Measurements from ENCODE around the gene RTF2.

Gene RTF2

DNA sequence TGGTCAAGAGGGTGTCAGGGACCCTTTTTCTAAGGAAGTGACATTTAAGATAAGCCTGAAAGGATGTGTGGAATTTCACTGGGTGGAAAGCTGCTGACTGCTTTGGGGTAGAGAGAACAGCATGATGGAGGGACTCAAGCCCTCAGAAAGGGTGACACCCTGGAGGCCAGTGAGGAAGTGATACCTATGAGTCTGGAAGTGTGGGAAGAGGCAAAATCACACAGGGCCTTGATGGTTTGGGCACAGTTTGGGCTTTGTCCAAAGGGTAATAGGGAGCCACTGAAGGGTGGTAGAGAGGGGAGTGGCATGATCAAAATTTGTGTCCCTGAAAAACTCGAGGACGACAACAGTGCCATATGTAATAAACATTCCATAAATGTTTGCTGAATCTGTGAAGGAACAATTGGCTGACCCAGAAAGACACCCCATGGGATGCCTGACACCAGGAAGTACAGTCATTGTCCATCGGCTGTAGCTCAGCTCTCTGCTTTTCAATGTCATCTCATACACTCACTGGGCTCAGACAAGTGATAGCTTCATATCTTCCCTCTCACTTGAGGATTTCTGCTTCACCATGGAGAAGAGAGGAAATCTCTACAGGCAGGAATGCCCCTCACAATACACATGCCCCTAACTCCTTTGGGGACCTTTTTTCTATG is 35.1 kb upstream of the RTF2 start:
- no peaks in the 10 kb centered on the region for H3K27me3 ChIP-seq (ENCODE audit: insufficient read depth, low read length, poor library complexity, severe bottlenecking)
- H3K4me2 ChIP-seq (ENCODE audit: low read depth, low read length, poor library complexity, severe bottlenecking) = no peak overlapping the region
- H3K9ac ChIP-seq (ENCODE audit: low read depth, low read length, poor library complexity, severe bottlenecking) = no peak overlapping the region
- H3K79me2 ChIP-seq (ENCODE audit: insufficient read depth, low read length) = no peaks in the 10 kb centered on the region
- TF ChIP-seq EZH2phosphoT487 (IDR thresholded peaks at IDR 0.05; ENCODE audit: borderline replicate concordance) = no peak
- TF ChIP-seq, protein P1, sequence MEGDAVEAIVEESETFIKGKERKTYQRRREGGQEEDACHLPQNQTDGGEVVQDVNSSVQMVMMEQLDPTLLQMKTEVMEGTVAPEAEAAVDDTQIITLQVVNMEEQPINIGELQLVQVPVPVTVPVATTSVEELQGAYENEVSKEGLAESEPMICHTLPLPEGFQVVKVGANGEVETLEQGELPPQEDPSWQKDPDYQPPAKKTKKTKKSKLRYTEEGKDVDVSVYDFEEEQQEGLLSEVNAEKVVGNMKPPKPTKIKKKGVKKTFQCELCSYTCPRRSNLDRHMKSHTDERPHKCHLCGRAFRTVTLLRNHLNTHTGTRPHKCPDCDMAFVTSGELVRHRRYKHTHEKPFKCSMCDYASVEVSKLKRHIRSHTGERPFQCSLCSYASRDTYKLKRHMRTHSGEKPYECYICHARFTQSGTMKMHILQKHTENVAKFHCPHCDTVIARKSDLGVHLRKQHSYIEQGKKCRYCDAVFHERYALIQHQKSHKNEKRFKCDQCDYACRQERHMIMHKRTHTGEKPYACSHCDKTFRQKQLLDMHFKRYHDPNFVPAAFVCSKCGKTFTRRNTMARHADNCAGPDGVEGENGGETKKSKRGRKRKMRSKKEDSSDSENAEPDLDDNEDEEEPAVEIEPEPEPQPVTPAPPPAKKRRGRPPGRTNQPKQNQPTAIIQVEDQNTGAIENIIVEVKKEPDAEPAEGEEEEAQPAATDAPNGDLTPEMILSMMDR (conservative IDR thresholded peaks at IDR 0.05; ENCODE audit: low read length) = no peak
- H3K4me3 ChIP-seq (ENCODE audit: low read length, poor library complexity, severe bottlenecking) = no peak overlapping the region
- H4K20me1 ChIP-seq (ENCODE audit: insufficient read depth, low read length, poor library complexity, severe bottlenecking) = no peaks in the 10 kb centered on the region
- H3K9me2 ChIP-seq (replicated peaks; ENCODE audit: low read depth, low read length) = no peaks in the 10 kb centered on the region
- no peak overlapping the region for H2AFZ ChIP-seq (ENCODE audit: low read length)
- peaks cover 25% of the 10 kb centered on the region for H3K4me1 ChIP-seq (ENCODE audit: insufficient read depth, low read length, poor library complexity, severe bottlenecking)
- H3K36me3 ChIP-seq (ENCODE audit: insufficient read depth, low read length) = no peaks in the 10 kb centered on the region
- no peaks in the 10 kb centered on the region for H3F3A ChIP-seq (ENCODE audit: low read depth)
- H3K9me3 ChIP-seq (ENCODE audit: insufficient read depth, low read depth, low read length) = no peaks in the 10 kb centered on the region

DNA sequence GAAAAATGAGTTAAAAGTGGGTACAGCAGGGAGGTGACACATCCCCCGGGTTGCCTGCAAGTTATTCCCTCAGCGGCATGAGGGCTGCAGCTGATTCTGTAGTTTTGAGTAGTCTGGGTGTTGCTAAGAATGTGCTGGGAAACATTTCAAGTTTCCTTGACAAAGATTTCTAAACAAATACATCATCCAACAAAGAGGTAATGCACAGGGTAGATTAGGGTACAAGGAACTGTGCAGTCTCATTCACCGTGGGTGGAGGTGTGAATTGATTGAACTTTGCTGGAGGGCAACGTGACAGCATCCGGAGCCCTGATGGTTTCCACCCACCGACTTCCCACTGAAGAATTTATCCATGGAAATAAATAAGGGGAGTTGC is 34.6 kb upstream of the RTF2 start:
- no peaks in the 10 kb centered on the region for H3F3A ChIP-seq (ENCODE audit: low read depth)
- H3K9me3 ChIP-seq (ENCODE audit: insufficient read depth, low read depth, low read length) = no peaks in the 10 kb centered on the region
- no peaks in the 10 kb centered on the region for H3K27me3 ChIP-seq (ENCODE audit: insufficient read depth, low read length, poor library complexity, severe bottlenecking)
- H3K9ac ChIP-seq (ENCODE audit: low read depth, low read length, poor library complexity, severe bottlenecking) = no peak overlapping the region
- no peaks in the 10 kb centered on the region for H3K79me2 ChIP-seq (ENCODE audit: insufficient read depth, low read length)
- H4K20me1 ChIP-seq (ENCODE audit: insufficient read depth, low read length, poor library complexity, severe bottlenecking) = no peaks in the 10 kb centered on the region
- TF ChIP-seq, protein P1 (conservative IDR thresholded peaks at IDR 0.05; ENCODE audit: low read length) = no peak
- TF ChIP-seq EZH2phosphoT487 (IDR thresholded peaks at IDR 0.05; ENCODE audit: borderline replicate concordance) = no peak
- no peak overlapping the region for H3K4me3 ChIP-seq (ENCODE audit: low read length, poor library complexity, severe bottlenecking)
- peaks cover 21% of the 10 kb centered on the region for H3K4me1 ChIP-seq (ENCODE audit: insufficient read depth, low read length, poor library complexity, severe bottlenecking)
- no peak overlapping the region for H2AFZ ChIP-seq (ENCODE audit: low read length)
- H3K9me2 ChIP-seq (replicated peaks; ENCODE audit: low read depth, low read length) = no peaks in the 10 kb centered on the region
- no peak overlapping the region for H3K4me2 ChIP-seq (ENCODE audit: low read depth, low read length, poor library complexity, severe bottlenecking)
- no peaks in the 10 kb centered on the region for H3K36me3 ChIP-seq (ENCODE audit: insufficient read depth, low read length)

DNA sequence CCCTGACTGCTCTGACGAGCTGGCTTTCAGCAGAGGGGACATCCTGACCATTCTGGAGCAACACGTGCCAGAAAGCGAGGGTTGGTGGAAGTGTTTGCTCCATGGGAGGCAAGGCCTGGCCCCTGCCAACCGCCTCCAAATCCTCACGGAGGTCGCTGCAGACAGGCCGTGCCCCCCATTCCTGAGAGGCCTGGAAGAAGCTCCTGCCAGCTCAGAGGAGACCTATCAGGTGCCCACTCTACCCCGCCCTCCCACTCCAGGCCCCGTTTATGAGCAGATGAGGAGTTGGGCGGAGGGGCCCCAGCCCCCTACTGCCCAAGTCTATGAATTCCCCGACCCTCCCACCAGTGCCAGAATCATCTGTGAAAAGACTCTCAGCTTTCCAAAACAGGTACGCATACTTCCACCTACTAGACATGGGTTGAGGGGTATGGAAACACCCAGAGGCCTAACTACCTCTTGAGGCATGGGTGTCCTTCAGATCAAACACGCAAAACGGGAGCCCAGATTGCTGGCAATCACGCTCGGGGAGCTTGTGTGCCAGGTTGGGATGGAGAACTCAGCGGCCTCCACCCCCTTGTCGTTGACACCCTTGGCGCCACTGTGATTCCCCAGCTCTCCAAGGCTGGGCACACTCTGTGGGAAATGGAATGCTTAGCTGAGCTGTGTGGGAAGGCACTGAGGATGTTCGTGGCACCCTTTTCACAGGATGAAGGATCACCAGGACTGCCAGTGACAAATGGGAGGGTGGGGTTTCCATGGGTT is 31.0 kb upstream of the RTF2 start:
- Histone ChIP-seq H3K9ac (ENCODE audit: low read depth, low read length, poor library complexity, severe bottlenecking) (no peak overlapping the region), H3K9me3 (ENCODE audit: insufficient read depth, low read depth, low read length) (no peaks in the 10 kb centered on the region), H3K4me1 (ENCODE audit: insufficient read depth, low read length, poor library complexity, severe bottlenecking) (peaks cover 28% of the 10 kb centered on the region), H3K79me2 (ENCODE audit: insufficient read depth, low read length) (no peaks in the 10 kb centered on the region), H3K36me3 (ENCODE audit: insufficient read depth, low read length) (no peaks in the 10 kb centered on the region), H3K4me2 (ENCODE audit: low read depth, low read length, poor library complexity, severe bottlenecking) (no peak overlapping the region), H3K27me3 (ENCODE audit: insufficient read depth, low read length, poor library complexity, severe bottlenecking) (no peaks in the 10 kb centered on the region), H3K4me3 (ENCODE audit: low read length, poor library complexity, severe bottlenecking) (no peak overlapping the region), H2AFZ (ENCODE audit: low read length) (no peak overlapping the region), H4K20me1 (ENCODE audit: insufficient read depth, low read length, poor library complexity, severe bottlenecking) (no peaks in the 10 kb centered on the region), H3K9me2 (replicated peaks; ENCODE audit: low read depth, low read length) (no peaks in the 10 kb centered on the region), H3F3A (ENCODE audit: low read depth) (no peaks in the 10 kb centered on the region)
- TF ChIP-seq EZH2phosphoT487 (IDR thresholded peaks at IDR 0.05; ENCODE audit: borderline replicate concordance) = no peak
- TF ChIP-seq, protein P1 (conservative IDR thresholded peaks at IDR 0.05; ENCODE audit: low read length) = no peak

Data from Loucy (cell line).